LNCAP (cell line): Measurements from ENCODE around the gene MYLK.

ENCODE experiments used
- TF ChIP-seq, protein P1 (sequence below): fragments of 450-650 bp; IDR thresholded peaks from 2 replicates; pipeline ENCODE4 v1.5.1; 2017; ENCODE audit warnings: mild to moderate bottlenecking

The MYLK gene

DNA sequence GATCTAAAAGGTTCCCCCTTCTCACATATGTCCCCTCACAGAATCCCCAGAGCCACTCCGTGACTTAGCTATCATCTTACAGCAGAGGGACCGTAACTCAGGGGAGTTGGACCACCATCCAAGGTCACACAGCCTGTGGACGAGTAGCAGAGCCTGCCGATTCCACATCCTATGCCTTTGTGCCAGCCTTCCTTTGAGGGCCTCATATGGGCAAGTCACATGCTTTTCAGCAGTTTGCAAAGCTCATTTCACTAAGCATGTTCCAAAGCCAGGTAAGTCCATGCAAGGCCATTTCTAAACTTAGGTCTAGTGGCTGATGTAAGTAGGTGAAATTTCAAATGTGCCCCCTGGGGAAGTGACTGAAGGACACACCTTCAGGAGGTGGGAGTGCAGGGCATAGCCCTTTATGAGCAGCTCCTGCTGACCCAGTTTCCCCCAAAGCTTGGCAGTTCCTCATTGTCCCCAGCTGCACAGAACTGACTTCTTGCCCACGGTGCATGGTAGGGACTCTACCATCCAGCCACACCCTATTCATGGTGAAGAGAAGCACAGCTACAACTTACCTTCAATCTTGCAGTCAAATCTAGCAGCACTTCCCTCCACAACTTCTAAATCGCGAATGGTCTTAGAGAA is 265.9 kb downstream of the MYLK start:
- TF ChIP-seq, protein P1, sequence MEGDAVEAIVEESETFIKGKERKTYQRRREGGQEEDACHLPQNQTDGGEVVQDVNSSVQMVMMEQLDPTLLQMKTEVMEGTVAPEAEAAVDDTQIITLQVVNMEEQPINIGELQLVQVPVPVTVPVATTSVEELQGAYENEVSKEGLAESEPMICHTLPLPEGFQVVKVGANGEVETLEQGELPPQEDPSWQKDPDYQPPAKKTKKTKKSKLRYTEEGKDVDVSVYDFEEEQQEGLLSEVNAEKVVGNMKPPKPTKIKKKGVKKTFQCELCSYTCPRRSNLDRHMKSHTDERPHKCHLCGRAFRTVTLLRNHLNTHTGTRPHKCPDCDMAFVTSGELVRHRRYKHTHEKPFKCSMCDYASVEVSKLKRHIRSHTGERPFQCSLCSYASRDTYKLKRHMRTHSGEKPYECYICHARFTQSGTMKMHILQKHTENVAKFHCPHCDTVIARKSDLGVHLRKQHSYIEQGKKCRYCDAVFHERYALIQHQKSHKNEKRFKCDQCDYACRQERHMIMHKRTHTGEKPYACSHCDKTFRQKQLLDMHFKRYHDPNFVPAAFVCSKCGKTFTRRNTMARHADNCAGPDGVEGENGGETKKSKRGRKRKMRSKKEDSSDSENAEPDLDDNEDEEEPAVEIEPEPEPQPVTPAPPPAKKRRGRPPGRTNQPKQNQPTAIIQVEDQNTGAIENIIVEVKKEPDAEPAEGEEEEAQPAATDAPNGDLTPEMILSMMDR: no peak

DNA sequence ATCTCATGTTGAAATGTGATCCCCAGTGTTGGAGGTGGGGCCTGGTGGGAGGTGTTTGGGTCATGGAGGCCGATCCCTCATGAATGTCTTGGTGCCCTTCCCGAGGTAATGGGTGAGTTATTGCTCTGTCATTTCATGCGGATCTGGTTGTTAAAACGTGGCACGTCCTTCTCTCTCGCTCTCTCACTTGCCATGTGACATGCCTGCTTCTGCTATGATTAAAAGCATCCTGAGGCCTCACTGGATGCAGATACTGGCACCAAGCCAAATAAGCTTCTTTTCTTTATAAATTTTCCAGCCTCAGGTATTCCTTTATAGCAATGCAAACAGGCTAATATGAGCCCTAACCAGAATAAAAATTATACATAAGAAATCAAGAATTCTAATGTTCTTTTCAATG is 267.5 kb downstream of the MYLK start:
- TF ChIP-seq, protein P1: no peak

DNA sequence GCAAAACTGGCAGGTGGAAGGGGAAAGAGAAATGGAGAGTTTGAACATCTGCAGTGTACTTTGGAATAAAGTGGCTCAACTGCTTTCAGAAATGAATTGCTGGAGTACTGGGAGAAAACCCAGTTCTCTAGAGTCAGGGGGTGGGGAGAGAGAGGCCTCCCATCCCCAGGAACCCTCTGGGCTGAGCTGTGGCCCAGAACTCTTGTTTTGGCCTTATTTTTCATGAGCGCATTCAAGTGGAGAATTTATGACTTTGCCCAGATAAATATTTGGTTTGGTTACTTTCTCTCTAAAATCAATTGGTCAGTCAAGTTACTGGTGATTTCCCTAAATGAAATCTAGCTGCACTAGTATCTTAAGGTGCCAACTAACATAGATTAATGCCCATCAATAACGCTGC is 270.6 kb downstream of the MYLK start:
- TF ChIP-seq, protein P1: no peak

DNA sequence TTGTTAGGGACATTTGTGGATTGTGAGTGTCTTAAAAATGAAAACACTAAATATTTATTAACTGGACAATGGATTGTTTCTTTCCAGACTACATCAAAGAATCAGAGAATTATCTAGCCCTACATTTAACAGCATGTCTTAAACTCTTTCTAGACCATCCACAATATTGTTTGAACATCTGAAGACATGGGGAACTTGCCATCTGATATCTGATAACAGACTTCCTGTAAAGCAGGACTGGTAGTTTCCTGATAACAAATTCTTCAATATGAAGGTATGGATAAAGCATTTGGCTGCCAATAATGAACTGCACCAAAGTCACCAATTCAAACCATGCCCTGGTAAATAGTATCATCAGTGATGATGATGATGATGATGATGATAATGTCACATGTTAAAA is 273.1 kb downstream of the MYLK start:
- TF ChIP-seq, protein P1: no peak

DNA sequence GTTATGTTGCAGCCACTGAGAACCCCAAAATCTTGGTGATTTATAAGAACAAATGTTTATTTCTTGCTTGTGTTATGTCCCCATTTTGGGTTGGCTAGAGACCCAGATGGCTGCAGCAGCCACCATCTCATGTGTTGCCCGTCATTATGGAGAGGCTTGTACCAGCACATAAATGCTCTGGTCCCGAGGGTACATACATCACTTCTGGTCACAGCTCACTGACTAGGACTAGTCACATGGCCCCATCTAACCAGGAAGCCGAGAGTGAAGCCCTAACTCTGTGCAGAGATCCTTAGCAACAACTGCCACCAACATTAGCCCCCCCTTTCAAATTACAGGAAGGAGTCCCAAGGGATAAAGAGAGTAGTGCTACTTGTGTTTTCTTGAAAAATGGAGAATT is 273.8 kb downstream of the MYLK start:
- TF ChIP-seq, protein P1: no peak

DNA sequence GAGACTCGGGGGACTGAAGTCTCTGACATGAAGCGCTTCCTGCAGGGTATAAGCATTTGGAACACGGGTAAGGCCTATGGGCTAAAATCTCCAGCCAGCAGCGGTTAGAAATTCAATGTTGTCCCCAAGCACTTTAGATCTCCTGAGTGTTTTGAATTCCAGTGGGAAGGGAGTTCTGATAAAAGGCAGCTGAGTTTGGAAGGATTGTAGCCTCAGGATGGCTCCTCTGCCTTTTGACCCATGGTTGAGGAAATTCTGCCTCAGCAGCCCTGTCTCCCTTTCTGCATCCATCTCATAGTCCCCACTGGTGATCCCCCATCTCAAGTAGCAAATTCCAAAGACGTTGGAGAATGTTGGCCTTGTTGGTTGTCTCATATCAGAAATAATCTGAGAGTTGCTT is 275.1 kb downstream of the MYLK start:
- TF ChIP-seq, protein P1: no peak

DNA sequence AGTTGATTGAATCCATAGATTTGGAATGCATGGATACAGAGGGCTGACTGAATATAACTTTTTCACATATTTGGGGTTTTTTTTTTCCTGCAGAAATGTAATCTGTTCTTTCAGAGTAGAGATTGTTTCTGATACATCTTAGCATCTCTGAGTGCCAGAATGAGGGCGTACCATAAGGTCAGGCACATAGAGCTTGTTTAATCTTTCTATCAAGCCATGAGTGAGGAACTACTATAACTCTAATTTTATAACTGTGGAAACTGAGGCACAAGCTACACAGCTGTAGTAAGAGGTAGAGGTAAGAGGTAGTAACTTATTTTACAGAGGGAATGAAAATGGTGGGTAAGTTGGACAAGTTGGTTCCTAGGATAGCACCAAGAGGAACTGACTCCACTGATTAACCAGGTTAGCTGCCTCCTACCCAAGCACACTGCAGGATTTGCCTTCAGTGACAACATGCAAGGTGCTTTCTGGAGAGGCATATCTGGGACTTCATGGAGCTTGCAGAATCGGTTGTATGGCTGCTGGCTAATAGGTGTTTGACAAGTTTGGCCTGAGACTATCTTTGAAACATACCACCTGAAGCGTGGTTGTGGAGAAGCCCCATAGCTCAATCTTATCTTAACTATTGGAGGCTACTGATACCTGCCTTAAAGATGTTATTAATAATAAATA is 275.7 kb downstream of the MYLK start:
- TF ChIP-seq, protein P1: no peak
